ENCODE results near the gene ITGBL1.

The ITGBL1 gene

DNA sequence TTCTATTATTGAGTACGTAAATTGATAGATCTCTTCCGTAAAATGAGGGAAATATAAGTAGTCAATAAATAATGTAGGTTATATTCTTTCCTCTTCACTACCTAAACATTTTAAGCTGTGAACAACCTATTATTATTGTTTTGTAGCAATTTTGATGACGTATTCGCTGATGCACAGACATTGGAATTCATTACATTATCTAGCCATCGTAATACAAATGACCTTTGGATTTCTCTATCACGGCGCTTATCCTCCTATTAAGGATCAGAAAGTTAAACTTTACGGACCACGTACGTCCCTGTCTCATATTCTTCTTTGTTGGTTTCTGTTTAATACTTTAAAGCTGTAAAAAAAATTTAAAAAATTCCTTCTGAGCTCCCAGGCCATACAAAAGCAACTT, 264.9 kb downstream of the ITGBL1 start:
- Histone ChIP-seq H3K4me3 (no peak overlapping the region), H3K27ac (no peak overlapping the region)

DNA sequence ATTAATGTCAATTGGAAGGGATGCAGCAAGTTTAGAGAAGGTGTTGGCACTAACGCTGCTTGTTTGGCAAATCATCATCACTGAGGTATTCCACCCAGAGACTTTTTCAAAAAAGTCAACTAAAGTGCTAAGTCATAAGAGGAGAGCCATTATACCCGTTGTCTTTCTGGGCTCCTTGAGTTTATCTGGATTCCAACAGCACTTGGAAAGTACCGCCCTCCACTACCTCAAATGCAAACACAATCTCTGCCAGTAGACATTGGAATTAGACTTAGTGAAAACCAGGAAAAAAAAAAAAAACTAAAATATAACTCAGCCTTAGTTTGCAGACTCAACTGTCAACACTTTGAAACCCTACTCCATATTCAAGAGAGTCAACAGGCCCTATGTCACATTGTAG, 266.0 kb downstream of the ITGBL1 start:
- no peak overlapping the region for H3K27ac ChIP-seq
- H3K4me3 ChIP-seq, result no peak overlapping the region

DNA sequence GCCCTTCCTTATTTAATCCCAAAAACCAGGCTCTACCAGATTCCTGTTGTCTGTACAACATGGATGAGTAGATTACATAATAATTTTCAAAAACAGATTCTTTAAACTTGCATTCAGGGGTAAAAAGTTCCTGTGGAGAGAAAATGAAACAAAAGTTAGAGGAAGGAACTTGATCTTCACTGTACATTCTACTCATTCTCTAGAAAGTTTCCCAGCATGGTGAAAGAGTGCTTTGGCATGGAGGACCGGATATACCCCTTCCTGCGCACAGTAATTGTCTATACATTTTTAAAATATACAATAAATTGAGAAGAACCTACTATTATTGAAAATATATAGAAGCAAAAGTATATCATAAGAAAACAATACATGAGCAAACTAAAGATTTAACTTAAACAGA, 274.2 kb downstream of the ITGBL1 start:
- no peak overlapping the region for H3K4me3 ChIP-seq
- no peak overlapping the region for H3K27ac ChIP-seq

DNA sequence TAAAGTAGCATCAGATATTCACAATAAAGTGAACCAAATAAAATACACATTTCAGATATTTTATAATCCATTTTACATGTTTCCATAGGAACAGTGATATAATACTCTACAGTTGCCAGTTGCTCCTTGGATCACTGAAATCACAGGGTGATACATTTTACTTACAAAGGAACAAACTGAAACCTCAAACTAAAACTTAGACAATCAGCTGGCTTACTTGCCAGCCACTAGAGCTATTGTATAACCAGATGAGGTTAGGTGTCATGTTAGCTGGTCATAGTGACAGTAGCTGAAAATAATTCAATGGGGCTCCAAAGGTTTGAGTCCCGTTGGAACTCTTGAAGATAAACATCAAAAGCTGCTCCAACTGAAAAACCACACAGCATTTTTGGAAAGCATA, 274.6 kb downstream of the ITGBL1 start:
- no peak overlapping the region for H3K4me3 ChIP-seq
- no peak overlapping the region for H3K27ac ChIP-seq

DNA sequence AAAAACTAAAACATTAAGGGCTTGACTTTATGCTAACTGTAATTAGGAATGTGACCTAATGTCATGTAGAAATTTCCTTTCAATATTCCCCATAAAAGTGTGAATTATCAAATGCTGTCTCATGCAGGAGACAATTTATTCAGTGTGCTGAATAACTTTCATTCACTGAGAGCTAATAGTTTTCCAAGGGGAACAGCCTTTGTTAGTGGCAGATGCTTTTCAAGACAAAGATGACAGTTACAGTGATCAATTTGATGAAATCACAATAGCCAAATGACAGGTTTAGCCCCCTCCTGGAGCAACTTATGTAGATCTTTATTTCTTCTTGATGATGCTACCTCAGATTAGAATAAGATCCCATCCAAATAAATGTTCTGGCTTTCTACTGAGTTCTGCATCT, 275.5 kb downstream of the ITGBL1 start:
- no peak overlapping the region for H3K4me3 ChIP-seq

DNA sequence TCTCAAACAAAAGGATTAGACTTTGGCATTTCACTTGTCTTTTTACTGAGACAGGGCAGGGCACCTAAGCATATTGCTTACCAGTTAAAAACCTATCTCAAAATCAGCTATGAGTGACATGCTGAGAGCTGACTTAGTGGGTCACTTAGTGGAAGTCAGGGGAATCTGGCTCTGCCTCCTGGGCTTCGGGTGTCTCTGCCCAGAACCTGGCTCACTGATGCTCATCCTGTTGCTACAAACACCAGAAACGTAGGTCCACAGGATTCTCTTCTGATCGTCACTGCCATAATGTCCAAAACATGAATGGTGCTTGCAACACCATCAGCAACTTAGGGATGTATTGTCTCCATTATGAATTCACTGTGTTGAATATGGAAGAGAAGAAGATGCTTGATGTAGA, 276.1 kb downstream of the ITGBL1 start:
- Histone ChIP-seq H3K4me3 (no peak overlapping the region), H3K27ac (no peak overlapping the region)

More for the DNA sequence above, 275.5 kb downstream of the ITGBL1 start:
- no peak overlapping the region for H3K27ac ChIP-seq

DNA sequence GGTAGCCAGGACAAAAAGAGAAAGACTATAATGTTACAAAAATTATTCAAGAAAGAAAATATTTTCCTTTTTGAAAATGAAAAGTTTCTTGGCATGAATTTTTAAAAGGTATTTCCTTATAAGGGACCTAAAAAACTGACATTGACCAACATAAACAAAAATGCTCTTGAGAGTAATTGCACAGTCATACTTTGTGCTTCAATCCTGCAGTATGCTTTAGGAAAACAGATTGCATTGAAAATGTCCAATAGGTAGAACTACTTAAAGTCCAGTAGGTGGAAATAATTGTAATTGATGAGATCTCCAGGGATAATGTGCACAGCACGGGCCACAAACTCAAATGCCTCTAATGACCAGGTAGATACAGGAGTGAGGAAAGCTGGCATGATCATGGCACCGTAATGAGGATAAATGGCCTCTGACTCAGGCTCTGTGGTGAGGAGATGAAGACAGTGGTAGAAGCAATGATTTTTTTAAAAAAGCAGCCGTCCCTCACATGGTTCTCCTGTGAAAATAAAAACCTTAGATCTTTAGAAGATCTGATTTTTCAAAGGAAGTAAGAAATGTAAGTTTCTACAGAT, 278.0 kb downstream of the ITGBL1 start:
- no peak overlapping the region for H3K4me3 ChIP-seq
- H3K27ac ChIP-seq, result no peak overlapping the region

DNA sequence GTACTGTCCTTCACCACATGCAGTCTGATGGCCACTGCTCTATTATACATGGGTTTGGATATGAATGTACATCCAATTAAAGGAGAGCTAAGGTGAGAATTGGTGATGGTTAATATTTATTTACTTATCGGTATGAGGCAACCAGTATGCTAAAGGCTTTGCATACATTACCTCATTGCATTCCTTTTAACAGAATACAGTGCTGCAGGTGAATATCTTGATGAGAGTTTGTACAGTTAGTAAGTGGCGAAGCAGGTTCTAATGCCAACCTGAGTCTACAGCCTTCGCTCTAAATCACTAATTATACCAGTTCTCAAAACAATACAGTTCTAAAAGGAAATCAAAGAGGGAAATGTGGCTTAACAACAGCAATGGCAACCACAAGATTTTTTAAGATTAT, 284.1 kb downstream of the ITGBL1 start:
- no peak overlapping the region for H3K27ac ChIP-seq

DNA sequence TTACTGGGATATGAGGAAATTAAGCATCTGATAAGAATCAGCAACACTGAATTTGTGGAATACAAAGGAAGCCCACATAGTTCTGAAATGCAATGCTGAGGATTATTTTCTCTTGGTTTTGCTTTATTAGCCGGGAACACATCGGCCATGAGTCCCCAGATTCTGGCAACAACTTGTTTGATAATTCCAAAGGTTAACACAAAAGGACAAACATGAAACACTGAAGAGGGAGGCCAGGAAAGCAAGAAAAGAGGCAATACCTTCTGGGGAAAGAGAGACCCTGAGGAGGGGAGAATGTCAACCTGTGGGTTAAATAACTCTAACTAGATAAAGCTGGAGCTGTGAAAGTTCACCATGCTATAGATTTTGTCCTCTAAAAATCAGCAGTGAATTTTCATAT, 285.9 kb downstream of the ITGBL1 start:
- Histone ChIP-seq H3K4me3 (no peak overlapping the region), H3K27ac (no peak overlapping the region)

More for the DNA sequence above, 284.1 kb downstream of the ITGBL1 start:
- H3K4me3 ChIP-seq, result no peak overlapping the region

DNA sequence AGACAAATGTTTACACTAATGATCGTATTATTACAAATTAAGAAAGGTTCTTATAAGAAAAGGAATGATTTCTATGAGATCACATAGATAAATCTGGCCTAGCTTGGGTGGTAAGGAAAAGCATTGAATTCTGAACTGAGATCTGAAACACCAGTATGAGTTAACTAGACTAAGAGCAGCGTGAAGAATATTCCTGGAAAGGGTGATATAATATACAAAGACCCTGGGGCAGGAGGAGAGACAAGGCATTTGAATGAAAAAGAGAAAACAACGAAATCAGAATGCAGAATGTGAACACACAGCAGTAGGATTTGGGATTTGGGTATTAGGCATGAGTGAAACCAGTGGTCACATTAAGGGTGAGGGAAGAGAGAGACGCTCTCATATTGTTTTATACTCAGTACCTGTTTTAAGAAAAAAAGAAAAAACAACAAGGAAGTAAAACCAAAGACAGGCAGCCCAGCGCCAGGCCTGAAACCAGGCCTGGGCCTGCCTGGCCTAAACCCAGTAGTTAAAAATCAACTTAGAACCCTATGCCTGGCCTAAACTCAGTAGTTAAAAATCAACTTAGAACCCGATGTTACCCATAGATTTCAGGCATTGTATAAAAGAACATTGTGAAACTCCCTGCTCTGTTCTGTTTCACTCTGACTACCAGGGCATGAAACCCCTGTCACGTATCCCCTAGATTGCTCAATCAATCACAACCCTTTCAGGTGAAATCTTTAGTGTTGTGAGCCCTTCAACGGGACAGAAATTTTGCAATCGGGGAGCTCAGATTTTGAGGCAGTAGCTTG, 287.1 kb downstream of the ITGBL1 start:
- Histone ChIP-seq H3K4me3 (no peak overlapping the region), H3K27ac (no peak overlapping the region)

DNA sequence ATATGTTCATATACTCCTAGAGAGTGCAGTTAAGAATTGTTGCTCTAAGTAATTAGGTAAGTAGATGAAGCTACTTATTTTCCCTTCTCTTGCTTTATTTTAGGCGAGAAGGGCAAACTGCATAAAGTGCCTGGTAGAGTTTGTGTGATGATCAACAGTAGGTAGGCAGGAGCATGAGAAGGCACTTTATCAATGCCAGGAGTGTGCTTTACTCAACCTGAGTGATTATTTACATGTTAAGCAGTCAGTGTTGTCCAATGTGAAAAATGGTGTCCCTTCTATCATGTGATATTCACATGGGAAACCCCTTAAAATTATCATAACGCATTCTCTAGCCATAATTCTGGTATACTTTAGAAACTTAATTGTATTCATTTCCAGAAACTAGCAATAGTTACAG, 294.0 kb downstream of the ITGBL1 start:
- Histone ChIP-seq H3K27ac (no peak overlapping the region), H3K4me3 (no peak overlapping the region)

DNA sequence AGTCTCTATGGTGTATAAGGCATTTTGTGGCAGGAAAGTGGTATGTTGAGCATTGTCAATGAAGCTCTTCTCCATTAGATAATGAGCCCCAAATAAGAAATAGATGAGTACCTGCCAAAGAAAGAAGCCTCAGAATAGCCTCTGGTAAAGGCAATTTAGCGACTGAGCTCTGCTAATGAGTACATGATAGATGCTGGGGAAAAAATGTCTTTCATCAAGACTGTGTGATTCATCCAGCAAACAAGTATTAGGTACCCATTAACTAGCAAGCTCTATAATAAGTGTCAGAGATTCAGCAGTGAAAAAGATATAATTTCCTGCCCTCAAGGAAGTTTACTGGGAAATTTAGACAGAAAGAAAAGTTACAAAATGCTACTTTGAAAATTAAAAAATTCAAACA, 294.6 kb downstream of the ITGBL1 start:
- no peak overlapping the region for H3K4me3 ChIP-seq
- no peak overlapping the region for H3K27ac ChIP-seq

DNA sequence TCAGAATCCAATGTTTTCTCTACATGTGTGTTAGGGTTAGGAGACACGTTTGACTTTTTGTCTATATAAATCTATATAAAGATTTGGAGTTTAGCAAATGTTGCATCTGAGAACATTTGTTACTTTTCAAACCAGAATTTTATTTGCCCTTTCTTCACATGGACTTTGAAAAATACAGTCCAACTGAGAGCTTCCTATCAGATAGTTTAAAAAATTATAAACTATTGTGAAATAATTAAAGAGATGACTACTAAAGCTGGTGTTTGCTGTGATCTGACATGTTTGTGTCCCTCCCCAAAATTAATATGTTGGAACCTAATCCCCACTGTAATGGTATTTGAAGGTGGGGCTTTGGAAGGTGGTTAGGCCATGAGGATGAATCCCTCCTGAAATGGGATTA, 297.1 kb downstream of the ITGBL1 start:
- Histone ChIP-seq H3K4me3 (no peak overlapping the region), H3K27ac (no peak overlapping the region)

DNA sequence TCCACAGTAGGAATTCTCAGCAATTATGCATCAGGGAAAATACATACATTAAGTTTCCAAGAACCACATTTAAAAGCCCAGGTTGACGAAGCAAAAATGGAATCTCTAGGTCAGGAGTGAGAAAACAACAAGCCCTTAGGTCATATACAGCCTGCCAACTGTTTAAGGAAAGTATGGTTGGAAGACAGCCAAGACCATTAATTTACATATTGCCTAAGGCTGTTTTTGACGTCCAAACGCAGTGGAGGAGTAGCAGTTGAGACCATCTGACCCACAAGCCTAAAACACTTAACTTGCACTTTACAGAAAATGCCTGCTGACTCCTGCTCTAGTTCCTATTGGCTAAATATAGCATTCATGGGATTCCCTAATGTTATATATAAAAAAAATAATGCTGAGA, 299.0 kb downstream of the ITGBL1 start:
- H3K27ac ChIP-seq, result no peak overlapping the region
- no peak overlapping the region for H3K4me3 ChIP-seq

DNA sequence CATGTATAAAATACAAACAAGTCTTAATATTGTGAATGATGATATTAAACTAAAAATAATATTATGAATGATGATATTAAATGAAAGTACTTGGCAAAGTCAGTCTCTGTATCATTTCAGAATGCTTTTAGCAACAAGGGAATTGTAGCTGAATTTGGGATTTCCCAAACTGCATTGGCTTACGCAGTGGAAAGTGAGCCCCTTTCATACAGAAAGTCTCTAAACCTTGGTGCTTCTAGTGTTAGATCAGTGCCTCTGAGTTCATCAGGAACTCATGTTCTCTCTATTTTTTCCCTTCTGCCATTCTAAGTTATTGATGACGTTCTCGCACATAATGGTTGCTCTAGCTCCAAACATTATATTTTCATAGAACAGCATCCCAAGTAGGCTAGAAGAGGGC, 300.0 kb downstream of the ITGBL1 start:
- Histone ChIP-seq H3K4me3 (no peak overlapping the region), H3K27ac (no peak overlapping the region)

DNA sequence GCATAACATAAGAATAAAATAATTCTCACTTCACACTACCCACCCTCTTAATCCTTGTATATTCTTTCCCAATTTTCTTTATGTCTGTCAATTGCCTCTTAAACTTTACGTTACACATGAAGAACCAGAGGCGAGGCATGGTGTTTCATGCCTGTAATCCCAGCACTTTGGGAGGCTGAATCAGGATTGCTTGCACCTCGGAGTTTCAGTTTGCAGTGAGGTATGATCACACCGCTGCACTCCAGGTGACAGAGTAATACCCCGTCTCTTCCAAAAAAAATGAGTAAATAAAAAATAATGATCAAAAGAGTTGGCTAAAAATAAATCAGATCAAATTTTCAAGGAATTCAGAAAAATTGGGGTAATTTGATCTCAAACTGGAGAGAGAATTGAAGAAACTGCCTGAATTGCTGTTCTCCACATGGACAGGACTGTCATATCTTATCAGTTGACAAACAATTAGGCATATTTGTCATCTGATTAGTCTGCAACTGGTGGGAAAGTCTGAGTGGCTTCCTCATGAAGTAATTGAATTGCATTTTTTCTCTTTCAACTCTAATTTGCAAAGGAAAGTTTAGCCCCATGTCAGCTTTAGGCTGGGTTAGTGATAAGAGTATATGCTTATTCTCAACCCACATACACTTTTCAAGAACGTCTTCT, 302.9 kb downstream of the ITGBL1 start:
- H3K27ac ChIP-seq, result no peak overlapping the region

DNA sequence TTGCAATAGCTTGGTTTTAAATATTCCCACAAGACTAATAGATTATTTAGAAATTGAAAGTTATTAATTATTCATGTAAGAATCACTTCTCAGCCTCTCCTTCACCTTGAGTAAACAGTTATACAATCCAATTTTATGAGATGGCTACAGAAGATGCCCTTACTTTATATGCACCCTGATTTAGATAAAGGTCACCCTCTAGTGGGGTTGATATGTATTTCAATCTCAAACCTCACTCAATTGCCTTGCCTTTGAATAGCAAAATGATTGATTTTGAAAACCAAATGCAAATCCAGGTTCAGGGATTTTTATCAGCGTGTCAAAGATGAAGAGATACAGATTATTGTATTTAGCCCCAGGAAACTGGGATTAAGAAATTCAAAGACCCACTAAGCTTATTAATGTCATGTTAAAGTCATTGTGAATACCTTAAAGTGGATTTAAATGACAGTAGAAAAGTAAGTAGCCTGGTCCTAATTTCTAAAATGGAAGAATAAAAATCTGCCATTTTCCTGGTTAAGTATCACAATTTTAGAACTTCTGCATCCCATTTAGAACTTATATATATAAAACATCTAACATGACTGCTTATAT, 305.1 kb downstream of the ITGBL1 start:
- H3K27ac ChIP-seq, result no peak overlapping the region

More for the DNA sequence above, 302.9 kb downstream of the ITGBL1 start:
- no peak overlapping the region for H3K4me3 ChIP-seq

DNA sequence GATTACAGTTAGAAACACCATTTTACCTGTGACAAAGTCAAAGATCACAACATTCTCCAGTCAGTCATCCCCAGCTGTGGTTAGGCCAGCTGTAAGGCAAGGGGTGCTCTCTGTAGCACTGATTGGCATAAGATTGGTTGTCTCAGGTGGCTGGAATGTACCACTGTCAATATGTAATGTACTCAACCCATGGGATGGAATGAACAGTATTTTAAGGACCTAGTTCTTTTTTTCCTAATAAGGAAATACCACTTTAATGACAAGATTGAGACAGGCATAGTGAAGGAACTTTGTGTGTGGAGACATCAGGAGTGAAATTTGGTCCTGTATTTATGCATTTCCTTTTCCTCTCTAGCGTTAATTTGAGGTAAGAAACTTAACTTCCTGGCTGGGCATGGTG, 310.7 kb downstream of the ITGBL1 start:
- Histone ChIP-seq H3K4me3 (no peak overlapping the region), H3K27ac (no peak overlapping the region)

More for the DNA sequence above, 305.1 kb downstream of the ITGBL1 start:
- no peak overlapping the region for H3K4me3 ChIP-seq
